22Rv1 (cell line): ENCODE measurements around the gene TJP3.

Experiments
- CTCF ChIP-seq: fragments of 450-650 bp; IDR thresholded peaks from 2 replicates; pipeline ENCODE4 v1.5.1; 2017; ENCODE audit warnings: mild to moderate bottlenecking
- ZFX ChIP-seq: fragments of 450-650 bp; IDR thresholded peaks from 2 replicates; pipeline ENCODE4 v1.6.1; 2017; ENCODE audit warnings: antibody characterized with exemption, borderline replicate concordance

- TF ChIP-seq CTCF (no peak), ZFX (no peak)
Measured at GRCh38 chr19:3672575-3672948, 35.6 kb upstream of the TJP3 start.
